PC-9 (cell line): ENCODE data around the gene SCAI.

Source experiments
- CTCF ChIP-seq: fragments of 200-600 bp; sonication (generic); conservative IDR thresholded peaks from 2 replicates; pipeline ENCODE4 v1.6.1; 2017; ENCODE audit warnings: mixed run types, antibody characterized with exemption, mild to moderate bottlenecking, moderate library complexity
- EZH2 ChIP-seq: fragments of 200-600 bp; sonication (generic); IDR thresholded peaks from 2 replicates; pipeline ENCODE4 v1.8.0; 2017; ENCODE audit warnings: antibody characterized with exemption, low read depth

GRCh38 chr9:124939944-124940343 is 203.4 kb downstream of the SCAI start:
- TF ChIP-seq CTCF (no peak), EZH2 (no peak)
